GM12865 (cell line): ENCODE results near the gene CTXND1.
"Not testable (repeated sequence)": the region's sequence is repeated elsewhere in the genome, so short reads cannot be mapped to it uniquely, and the experiment has no call there.

Source experiments
- DNase-seq: peaks from one replicate; pipeline ENCODE4 v3.0.0; 2010; ENCODE audit warnings: low read depth
- H3K4me3 ChIP-seq: 2 replicates; pipeline ENCODE4 v1.5.1; 2011; ENCODE audit warnings: mild to moderate bottlenecking, low read depth, low read length, control low read depth
- CTCF ChIP-seq: IDR thresholded peaks from 2 replicates; pipeline ENCODE4 v1.5.1; 2011; ENCODE audit warnings: low read length, control low read depth, low read depth, inconsistent platforms; ENCODE audit not compliant: insufficient read depth; ENCODE audit errors: missing control alignments

CTXND1 gene

GRCh38 chr15:80252121-80252518, at the start of gene CTXND1:
CTXND1 (minus strand) TSS chr15:80252213; CDS start chr15:80201949, 50,264 bp downstream.
- no peak within 1 kb of the TSS for H3K4me3 ChIP-seq
- TF ChIP-seq CTCF = no peak
- no peak for DNase-seq

- no peak for DNase-seq
- H3K4me3 ChIP-seq = no peak overlapping the region
- no peak for TF ChIP-seq CTCF
Measured at GRCh38 chr15:80301472-80301871, 49.5 kb upstream of the CTXND1 start.

GRCh38 chr15:80295777-80296176, 43.8 kb upstream of the CTXND1 start:
- DNase-seq, H3K4me3 ChIP-seq: not testable (repeated sequence)

- no peak overlapping the region for H3K4me3 ChIP-seq
- no peak for DNase-seq
- no peak for TF ChIP-seq CTCF
Measured at GRCh38 chr15:80292079-80292478, 40.1 kb upstream of the CTXND1 start.

GRCh38 chr15:80290891-80291290, 38.9 kb upstream of the CTXND1 start:
- not testable (repeated sequence) for H3K4me3 ChIP-seq, DNase-seq

- no peak for DNase-seq
- peak overlapping the region; percentile 4; the same call in 1 of the 2 replicates for H3K4me3 ChIP-seq
- TF ChIP-seq CTCF = no peak
Measured at GRCh38 chr15:80289528-80290495, 37.8 kb upstream of the CTXND1 start.

- DNase-seq = no peak
- TF ChIP-seq CTCF = no peak
- no peak overlapping the region for H3K4me3 ChIP-seq
Measured at GRCh38 chr15:80288131-80288530, 36.1 kb upstream of the CTXND1 start.

- no peak overlapping the region for H3K4me3 ChIP-seq
- no peak for TF ChIP-seq CTCF
- DNase-seq = no peak
Measured at GRCh38 chr15:80286055-80286454, 34.0 kb upstream of the CTXND1 start.
